ENCODE results near the gene XPO5.

DNA sequence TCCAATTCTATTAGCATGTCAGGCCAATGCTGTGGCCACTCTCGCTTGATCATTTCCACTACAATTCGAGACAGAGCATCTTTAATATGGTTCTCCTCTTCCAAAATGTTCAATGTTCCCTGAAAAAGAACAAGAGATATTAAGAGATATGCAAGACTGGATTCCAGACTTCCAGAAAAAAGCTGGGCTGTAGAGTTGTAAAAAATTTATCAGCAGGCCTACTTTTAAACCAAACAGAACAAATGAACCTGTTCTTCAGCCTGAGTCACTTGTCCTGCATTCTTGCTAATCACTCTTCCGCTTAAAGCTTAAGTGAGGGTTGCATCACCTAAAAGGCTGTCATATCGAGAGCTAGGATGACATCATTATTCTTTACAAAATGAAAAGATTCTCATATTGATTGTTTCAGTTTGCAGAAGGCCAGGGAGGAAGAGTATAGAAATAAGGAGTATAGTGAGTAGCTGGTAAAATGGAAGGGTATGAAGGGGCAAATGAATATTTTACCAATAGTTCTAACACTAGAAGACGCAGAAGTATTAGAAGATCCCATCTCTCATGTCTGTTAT is 4.9 kb downstream of the XPO5 start:
- TF ChIP-seq, protein P1, sequence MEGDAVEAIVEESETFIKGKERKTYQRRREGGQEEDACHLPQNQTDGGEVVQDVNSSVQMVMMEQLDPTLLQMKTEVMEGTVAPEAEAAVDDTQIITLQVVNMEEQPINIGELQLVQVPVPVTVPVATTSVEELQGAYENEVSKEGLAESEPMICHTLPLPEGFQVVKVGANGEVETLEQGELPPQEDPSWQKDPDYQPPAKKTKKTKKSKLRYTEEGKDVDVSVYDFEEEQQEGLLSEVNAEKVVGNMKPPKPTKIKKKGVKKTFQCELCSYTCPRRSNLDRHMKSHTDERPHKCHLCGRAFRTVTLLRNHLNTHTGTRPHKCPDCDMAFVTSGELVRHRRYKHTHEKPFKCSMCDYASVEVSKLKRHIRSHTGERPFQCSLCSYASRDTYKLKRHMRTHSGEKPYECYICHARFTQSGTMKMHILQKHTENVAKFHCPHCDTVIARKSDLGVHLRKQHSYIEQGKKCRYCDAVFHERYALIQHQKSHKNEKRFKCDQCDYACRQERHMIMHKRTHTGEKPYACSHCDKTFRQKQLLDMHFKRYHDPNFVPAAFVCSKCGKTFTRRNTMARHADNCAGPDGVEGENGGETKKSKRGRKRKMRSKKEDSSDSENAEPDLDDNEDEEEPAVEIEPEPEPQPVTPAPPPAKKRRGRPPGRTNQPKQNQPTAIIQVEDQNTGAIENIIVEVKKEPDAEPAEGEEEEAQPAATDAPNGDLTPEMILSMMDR (IDR thresholded peaks at IDR 0.05) = no peak
- TF ChIP-seq ATF1 (CRISPR knock-in tag; IDR thresholded peaks at IDR 0.05) (no peak), ELF4 (CRISPR knock-in tag; IDR thresholded peaks at IDR 0.05; ENCODE audit: low read depth) (no peak), ESRRA (CRISPR knock-in tag; IDR thresholded peaks at IDR 0.05; ENCODE audit: borderline replicate concordance) (no peak), HMGA2 (CRISPR knock-in tag; IDR thresholded peaks at IDR 0.05) (no peak), CREM (CRISPR knock-in tag; IDR thresholded peaks at IDR 0.05) (no peak)
- TF ChIP-seq, protein P2, sequence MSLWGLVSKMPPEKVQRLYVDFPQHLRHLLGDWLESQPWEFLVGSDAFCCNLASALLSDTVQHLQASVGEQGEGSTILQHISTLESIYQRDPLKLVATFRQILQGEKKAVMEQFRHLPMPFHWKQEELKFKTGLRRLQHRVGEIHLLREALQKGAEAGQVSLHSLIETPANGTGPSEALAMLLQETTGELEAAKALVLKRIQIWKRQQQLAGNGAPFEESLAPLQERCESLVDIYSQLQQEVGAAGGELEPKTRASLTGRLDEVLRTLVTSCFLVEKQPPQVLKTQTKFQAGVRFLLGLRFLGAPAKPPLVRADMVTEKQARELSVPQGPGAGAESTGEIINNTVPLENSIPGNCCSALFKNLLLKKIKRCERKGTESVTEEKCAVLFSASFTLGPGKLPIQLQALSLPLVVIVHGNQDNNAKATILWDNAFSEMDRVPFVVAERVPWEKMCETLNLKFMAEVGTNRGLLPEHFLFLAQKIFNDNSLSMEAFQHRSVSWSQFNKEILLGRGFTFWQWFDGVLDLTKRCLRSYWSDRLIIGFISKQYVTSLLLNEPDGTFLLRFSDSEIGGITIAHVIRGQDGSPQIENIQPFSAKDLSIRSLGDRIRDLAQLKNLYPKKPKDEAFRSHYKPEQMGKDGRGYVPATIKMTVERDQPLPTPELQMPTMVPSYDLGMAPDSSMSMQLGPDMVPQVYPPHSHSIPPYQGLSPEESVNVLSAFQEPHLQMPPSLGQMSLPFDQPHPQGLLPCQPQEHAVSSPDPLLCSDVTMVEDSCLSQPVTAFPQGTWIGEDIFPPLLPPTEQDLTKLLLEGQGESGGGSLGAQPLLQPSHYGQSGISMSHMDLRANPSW (CRISPR knock-in tag; conservative IDR thresholded peaks at IDR 0.05; ENCODE audit: low read depth) = no peak

All from WTC11 (cell line).